GM12878 (cell line): ENCODE results near the gene HDAC9.

Experiments used
- ZNF622 ChIP-seq: fragments of 450-650 bp; IDR thresholded peaks from 2 replicates; pipeline ENCODE4 v1.6.1; 2017; ENCODE audit warnings: mild to moderate bottlenecking, inconsistent platforms
- TF ChIP-seq, protein P1 (sequence below): IDR thresholded peaks from 2 replicates; pipeline ENCODE4 v1.6.1; 2012; ENCODE audit warnings: low read depth, low read length, improper control_type of control experiment

DNA sequence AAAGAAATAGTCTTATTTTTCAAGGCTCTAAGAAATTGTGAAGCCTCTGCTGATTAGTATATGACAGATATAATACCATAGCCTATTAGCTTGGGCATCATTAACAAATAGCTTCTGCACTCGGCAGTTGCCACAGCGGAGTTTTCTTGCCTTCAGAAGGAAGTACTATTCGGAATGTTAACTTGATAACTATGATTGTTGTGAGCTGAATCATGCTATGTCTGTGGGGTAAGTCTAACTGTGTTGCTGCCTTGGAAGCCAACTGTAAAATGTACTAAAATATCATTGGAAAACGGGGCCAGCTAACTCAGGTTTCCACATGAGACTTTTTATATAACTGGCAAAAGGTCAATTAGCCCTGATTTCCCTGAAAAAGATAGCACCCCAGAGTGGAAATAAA, 528.7 kb downstream of the HDAC9 start:
- TF ChIP-seq, protein P1, sequence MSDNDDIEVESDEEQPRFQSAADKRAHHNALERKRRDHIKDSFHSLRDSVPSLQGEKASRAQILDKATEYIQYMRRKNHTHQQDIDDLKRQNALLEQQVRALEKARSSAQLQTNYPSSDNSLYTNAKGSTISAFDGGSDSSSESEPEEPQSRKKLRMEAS, result no peak
- no peak for TF ChIP-seq ZNF622
